HepG2 (cell line): ENCODE data around the gene CLDN15. TPM values are rescaled to one million over a fixed set of nuclear protein-coding genes. Genes with fewer than 3 reads are reported as not detected.

ENCODE experiments used
- BCL3 ChIP-seq: sonication (generic); formaldehyde crosslinking; IDR thresholded peaks from 2 replicates; pipeline ENCODE4 v1.5.1; 2020; ENCODE audit warnings: mild to moderate bottlenecking, missing genetic modification reagents, moderate library complexity
- FOXA3 ChIP-seq: IDR thresholded peaks from 2 replicates; pipeline ENCODE4 v1.6.1; 2016; ENCODE audit warnings: missing genetic modification reagents, missing compliant biosample characterization
- FOXC1 ChIP-seq: sonication (generic); formaldehyde crosslinking; IDR thresholded peaks from 2 replicates; pipeline ENCODE4 v1.8.0; 2022; ENCODE audit warnings: mild to moderate bottlenecking, missing genetic modification reagents, borderline replicate concordance
- MYPOP ChIP-seq: sonication (generic); formaldehyde crosslinking; IDR thresholded peaks from 2 replicates; pipeline ENCODE4 v1.8.1; 2023; ENCODE audit warnings: mild to moderate bottlenecking, moderate library complexity, missing genetic modification reagents
- PRDM4 ChIP-seq: sonication (generic); formaldehyde crosslinking; IDR thresholded peaks from 2 replicates; pipeline ENCODE4 v1.9.0; 2021; ENCODE audit warnings: missing genetic modification reagents, borderline replicate concordance
- RBFOX2 ChIP-seq: fragments of 200-400 bp; formaldehyde crosslinking; IDR thresholded peaks from 2 replicates; pipeline ENCODE4 v1.6.1; 2017; ENCODE audit warnings: low read depth, mild to moderate bottlenecking, low read length
- polyA plus RNA-seq, 8 experiments: library from polyadenylated mRNA; depleted of rRNA in 3 of 8; stranded (reverse) in 7 of 8; unstranded in 1 of 8; fragments of >200 nt; fragmentation: Illumina TruSeq in 4 of 8; extraction: Trizol in 4 of 8; gene quantifications; 2 replicates each; pipeline versions ENCODE4 v1.2.1 to v1.2.3, GENCODE V29; 2011 to 2016; ENCODE audit warnings: low read depth in 4 of 8, missing spikeins in 1 of 8, mixed read lengths in 1 of 8; ENCODE audit not compliant: insufficient read depth in 1 of 8
- total RNA-seq, 5 experiments: library from RNA; depleted of rRNA; stranded (reverse); fragments of >200 nt; fragmentation: Illumina TruSeq; extraction: Trizol; gene quantifications; 2 replicates each; pipeline ENCODE4 v1.2.3, GENCODE V29; 2016; ENCODE audit warnings: low read depth in 1 of 5
- TF ChIP-seq, protein P1 (sequence below): sonication (generic); formaldehyde crosslinking; IDR thresholded peaks from 2 replicates; pipeline ENCODE4 v1.4.0; 2020; ENCODE audit warnings: low read depth, missing genetic modification reagents
- TF ChIP-seq, protein P2 (sequence below): sonication (generic); formaldehyde crosslinking; IDR thresholded peaks from 2 replicates; pipeline ENCODE4; 2020; ENCODE audit warnings: missing genetic modification reagents, mild to moderate bottlenecking, borderline replicate concordance

CLDN15 gene
- total and polyA plus RNA-seq, 2 of the 13 experiments (the other 11 are each of a cell fraction or from before 2014, with no cell fraction given) = 7.1 to 17.8 TPM

- TF ChIP-seq PRDM4 (CRISPR knock-in tag) = no peak
- TF ChIP-seq, protein P1, sequence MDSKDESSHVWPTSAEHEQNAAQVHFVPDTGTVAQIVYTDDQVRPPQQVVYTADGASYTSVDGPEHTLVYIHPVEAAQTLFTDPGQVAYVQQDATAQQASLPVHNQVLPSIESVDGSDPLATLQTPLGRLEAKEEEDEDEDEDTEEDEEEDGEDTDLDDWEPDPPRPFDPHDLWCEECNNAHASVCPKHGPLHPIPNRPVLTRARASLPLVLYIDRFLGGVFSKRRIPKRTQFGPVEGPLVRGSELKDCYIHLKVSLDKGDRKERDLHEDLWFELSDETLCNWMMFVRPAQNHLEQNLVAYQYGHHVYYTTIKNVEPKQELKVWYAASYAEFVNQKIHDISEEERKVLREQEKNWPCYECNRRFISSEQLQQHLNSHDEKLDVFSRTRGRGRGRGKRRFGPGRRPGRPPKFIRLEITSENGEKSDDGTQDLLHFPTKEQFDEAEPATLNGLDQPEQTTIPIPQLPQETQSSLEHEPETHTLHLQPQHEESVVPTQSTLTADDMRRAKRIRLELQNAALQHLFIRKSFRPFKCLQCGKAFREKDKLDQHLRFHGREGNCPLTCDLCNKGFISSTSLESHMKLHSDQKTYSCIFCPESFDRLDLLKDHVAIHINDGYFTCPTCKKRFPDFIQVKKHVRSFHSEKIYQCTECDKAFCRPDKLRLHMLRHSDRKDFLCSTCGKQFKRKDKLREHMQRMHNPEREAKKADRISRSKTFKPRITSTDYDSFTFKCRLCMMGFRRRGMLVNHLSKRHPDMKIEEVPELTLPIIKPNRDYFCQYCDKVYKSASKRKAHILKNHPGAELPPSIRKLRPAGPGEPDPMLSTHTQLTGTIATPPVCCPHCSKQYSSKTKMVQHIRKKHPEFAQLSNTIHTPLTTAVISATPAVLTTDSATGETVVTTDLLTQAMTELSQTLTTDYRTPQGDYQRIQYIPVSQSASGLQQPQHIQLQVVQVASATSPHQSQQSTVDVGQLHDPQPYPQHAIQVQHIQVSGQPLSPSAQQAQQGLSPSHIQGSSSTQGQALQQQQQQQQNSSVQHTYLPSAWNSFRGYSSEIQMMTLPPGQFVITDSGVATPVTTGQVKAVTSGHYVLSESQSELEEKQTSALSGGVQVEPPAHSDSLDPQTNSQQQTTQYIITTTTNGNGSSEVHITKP = no peak
- no peak for TF ChIP-seq FOXC1 (CRISPR knock-in tag)
- TF ChIP-seq, protein P2, sequence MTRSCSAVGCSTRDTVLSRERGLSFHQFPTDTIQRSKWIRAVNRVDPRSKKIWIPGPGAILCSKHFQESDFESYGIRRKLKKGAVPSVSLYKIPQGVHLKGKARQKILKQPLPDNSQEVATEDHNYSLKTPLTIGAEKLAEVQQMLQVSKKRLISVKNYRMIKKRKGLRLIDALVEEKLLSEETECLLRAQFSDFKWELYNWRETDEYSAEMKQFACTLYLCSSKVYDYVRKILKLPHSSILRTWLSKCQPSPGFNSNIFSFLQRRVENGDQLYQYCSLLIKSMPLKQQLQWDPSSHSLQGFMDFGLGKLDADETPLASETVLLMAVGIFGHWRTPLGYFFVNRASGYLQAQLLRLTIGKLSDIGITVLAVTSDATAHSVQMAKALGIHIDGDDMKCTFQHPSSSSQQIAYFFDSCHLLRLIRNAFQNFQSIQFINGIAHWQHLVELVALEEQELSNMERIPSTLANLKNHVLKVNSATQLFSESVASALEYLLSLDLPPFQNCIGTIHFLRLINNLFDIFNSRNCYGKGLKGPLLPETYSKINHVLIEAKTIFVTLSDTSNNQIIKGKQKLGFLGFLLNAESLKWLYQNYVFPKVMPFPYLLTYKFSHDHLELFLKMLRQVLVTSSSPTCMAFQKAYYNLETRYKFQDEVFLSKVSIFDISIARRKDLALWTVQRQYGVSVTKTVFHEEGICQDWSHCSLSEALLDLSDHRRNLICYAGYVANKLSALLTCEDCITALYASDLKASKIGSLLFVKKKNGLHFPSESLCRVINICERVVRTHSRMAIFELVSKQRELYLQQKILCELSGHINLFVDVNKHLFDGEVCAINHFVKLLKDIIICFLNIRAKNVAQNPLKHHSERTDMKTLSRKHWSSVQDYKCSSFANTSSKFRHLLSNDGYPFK = no peak
- peak; percentile 61 for TF ChIP-seq RBFOX2
- no peak for TF ChIP-seq BCL3 (CRISPR knock-in tag)
- TF ChIP-seq MYPOP (CRISPR knock-in tag) = no peak
- no peak for TF ChIP-seq FOXA3 (CRISPR knock-in tag)
Observed at GRCh38 chr7:101195884-101196283, 41.7 kb downstream of the CLDN15 start (continued).
